Neural cell (in vitro differentiated cells): ENCODE measurements around the gene CD58.

Experiments used
- EP300 ChIP-seq: fragments of 450-650 bp; conservative IDR thresholded peaks from 2 replicates; pipeline ENCODE4 v1.6.1; 2014; ENCODE audit warnings: antibody characterized with exemption, mild to moderate bottlenecking, moderate library complexity; ENCODE audit not compliant: poor library complexity, severe bottlenecking
- EZH2 ChIP-seq: fragments of 200-600, 300-800 bp; shearing (Covaris generic), sonication (generic); IDR thresholded peaks from 2 replicates; pipeline ENCODE4 v1.6.1; 2014; ENCODE audit warnings: antibody characterized with exemption, low read length, borderline replicate concordance, mild to moderate bottlenecking; ENCODE audit not compliant: insufficient read depth, poor library complexity, severe bottlenecking
- MXI1 ChIP-seq: fragments of 450-650 bp; conservative IDR thresholded peaks from 2 replicates; pipeline ENCODE4 v1.6.1; 2014; ENCODE audit warnings: antibody characterized with exemption, mild to moderate bottlenecking; ENCODE audit not compliant: poor library complexity, severe bottlenecking
- POLR2AphosphoS5 ChIP-seq: IDR thresholded peaks from 2 replicates; pipeline ENCODE4 v1.6.1; 2012
- SMC3 ChIP-seq: fragments of 450-650 bp; conservative IDR thresholded peaks from 2 replicates; pipeline ENCODE4 v1.6.1; 2014; ENCODE audit warnings: antibody characterized with exemption, mild to moderate bottlenecking, moderate library complexity; ENCODE audit not compliant: poor library complexity
- TAF1 ChIP-seq: IDR thresholded peaks from 2 replicates; pipeline ENCODE4 v1.6.1; 2012; ENCODE audit warnings: low read depth
- TF ChIP-seq, protein P1 (sequence below): fragments of 450-650 bp; IDR thresholded peaks from 2 replicates; pipeline ENCODE4 v1.5.1; 2014; ENCODE audit warnings: antibody characterized with exemption, mild to moderate bottlenecking, moderate library complexity; ENCODE audit not compliant: poor library complexity, severe bottlenecking
- TF ChIP-seq, protein P2 (sequence below): IDR thresholded peaks from 2 replicates; pipeline ENCODE4 v1.6.1; 2012; ENCODE audit warnings: borderline replicate concordance

DNA sequence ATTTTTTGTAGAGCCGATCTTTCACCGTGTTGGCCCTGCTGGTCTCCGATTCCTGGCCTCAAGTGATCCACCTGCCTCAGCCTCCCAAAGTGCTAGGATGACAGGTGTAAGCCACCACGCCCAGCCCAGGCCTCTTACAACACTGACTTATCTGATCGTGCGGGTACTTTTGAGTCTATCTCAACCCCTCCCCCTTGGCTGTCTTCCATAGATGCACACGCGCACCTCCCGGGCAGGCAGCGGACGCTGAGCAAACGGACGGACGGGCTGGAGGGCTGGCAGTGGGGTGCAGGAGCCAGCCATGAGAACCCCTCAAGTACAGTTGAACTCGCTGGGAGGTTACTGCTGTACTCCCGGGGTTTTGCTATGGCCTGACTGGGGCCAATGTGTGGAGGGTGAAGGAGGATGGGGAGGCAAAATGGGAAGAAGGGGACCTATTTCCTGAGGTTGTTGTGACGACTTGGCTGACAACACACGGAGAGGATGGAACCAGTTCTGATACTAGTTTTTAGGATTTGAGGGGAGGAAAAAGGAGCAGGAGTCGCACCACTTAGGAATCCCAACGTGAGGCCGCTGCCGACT is 959 bp downstream of the CD58 start:
- no peak for TF ChIP-seq EP300
- TF ChIP-seq EZH2, result no peak
- TF ChIP-seq, protein P1, sequence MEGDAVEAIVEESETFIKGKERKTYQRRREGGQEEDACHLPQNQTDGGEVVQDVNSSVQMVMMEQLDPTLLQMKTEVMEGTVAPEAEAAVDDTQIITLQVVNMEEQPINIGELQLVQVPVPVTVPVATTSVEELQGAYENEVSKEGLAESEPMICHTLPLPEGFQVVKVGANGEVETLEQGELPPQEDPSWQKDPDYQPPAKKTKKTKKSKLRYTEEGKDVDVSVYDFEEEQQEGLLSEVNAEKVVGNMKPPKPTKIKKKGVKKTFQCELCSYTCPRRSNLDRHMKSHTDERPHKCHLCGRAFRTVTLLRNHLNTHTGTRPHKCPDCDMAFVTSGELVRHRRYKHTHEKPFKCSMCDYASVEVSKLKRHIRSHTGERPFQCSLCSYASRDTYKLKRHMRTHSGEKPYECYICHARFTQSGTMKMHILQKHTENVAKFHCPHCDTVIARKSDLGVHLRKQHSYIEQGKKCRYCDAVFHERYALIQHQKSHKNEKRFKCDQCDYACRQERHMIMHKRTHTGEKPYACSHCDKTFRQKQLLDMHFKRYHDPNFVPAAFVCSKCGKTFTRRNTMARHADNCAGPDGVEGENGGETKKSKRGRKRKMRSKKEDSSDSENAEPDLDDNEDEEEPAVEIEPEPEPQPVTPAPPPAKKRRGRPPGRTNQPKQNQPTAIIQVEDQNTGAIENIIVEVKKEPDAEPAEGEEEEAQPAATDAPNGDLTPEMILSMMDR, result no peak
- TF ChIP-seq, protein P2, sequence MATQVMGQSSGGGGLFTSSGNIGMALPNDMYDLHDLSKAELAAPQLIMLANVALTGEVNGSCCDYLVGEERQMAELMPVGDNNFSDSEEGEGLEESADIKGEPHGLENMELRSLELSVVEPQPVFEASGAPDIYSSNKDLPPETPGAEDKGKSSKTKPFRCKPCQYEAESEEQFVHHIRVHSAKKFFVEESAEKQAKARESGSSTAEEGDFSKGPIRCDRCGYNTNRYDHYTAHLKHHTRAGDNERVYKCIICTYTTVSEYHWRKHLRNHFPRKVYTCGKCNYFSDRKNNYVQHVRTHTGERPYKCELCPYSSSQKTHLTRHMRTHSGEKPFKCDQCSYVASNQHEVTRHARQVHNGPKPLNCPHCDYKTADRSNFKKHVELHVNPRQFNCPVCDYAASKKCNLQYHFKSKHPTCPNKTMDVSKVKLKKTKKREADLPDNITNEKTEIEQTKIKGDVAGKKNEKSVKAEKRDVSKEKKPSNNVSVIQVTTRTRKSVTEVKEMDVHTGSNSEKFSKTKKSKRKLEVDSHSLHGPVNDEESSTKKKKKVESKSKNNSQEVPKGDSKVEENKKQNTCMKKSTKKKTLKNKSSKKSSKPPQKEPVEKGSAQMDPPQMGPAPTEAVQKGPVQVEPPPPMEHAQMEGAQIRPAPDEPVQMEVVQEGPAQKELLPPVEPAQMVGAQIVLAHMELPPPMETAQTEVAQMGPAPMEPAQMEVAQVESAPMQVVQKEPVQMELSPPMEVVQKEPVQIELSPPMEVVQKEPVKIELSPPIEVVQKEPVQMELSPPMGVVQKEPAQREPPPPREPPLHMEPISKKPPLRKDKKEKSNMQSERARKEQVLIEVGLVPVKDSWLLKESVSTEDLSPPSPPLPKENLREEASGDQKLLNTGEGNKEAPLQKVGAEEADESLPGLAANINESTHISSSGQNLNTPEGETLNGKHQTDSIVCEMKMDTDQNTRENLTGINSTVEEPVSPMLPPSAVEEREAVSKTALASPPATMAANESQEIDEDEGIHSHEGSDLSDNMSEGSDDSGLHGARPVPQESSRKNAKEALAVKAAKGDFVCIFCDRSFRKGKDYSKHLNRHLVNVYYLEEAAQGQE, result no peak
- no peak for TF ChIP-seq POLR2AphosphoS5
- no peak for TF ChIP-seq MXI1
- TF ChIP-seq SMC3, result no peak
- no peak for TF ChIP-seq TAF1
